ENCODE data around the gene NID1. TPM values are rescaled to one million over a fixed set of nuclear protein-coding genes. Genes with fewer than 3 reads are reported as not detected.

Gene NID1
- total and polyA plus RNA-seq, 5 experiments from 2014 or later: 0.08 TPM; not detected in 4

DNA sequence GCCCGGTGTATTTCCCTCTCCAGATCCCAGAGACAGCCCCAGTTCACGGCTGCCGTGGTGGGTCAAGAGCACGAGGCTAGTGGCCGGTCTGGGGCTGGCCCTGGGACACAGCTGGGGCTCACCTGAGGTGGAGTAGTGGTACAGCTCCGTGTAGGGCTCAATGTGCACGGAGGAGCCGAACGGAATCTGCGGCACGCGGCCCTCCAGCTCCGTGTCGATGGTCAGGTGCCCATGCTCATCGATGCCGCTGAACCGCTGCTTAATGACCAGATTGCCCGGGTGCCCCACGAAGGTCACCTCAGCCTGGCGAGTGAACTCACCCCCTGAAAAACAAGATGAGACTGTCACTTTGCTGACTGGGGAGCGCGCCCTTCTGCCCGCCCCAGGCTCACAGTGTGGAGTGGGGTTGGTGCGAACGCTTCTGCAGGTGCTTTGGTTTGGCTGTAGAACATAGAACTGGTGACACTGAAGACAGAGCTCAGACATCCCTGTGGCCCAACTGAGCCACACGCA lies 35.4 kb downstream of the NID1 start:
- no peaks in the 10 kb centered on the region for H3K9me3 Mint-ChIP-seq
- POLR2A ChIA-PET: no interaction called here
- no peak for DNase-seq

DNA sequence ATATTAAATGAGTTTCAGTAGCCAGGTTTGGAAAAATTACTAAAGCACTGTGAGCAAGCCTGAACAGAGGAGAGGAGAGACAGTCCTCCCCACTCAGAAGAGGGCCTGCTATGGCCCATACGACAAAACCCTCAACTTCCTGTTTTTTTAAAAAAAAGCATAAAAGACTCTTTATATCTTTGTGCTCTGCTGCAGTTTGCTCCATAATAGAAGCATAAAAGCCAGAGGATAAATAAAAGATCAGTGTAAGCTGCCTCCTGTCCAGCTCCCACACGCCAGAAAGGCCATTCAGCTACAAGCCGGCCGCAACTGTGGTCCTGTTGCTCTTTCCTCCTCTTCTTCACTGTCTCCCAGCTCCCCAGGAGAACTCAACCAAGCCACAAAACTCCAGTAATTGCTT lies 37.8 kb downstream of the NID1 start:
- Mint-ChIP-seq H3K4me1 (peaks cover 0 to 20% (median 13%) of the 10 kb centered on the region in 4 donors), H3K4me3 (peak overlapping the region in 4 of 10 donors; percentile 28 to 52 (median 42)), H3K27me3 (no peaks in the 10 kb centered on the region), H3K27ac (peak overlapping the region in 9 of 10 donors; percentile 10 to 86 (median 68)), H3K9me3 (no peaks in the 10 kb centered on the region), H3K36me3 (no peaks in the 10 kb centered on the region)
- ATAC-seq: peak; percentile 74 to 88
- peak in 3 of 10 donors; percentile 16 to 31 (median 22) for DNase-seq
- POLR2A ChIA-PET: no interaction called here

More for the DNA sequence above, 35.4 kb downstream of the NID1 start:
- no peak overlapping the region for H3K4me3 Mint-ChIP-seq
- no peaks in the 10 kb centered on the region for H3K27me3 Mint-ChIP-seq
- ATAC-seq: no peak
- peaks cover 0 to 20% (median 13%) of the 10 kb centered on the region in 4 donors for H3K4me1 Mint-ChIP-seq
- H3K27ac Mint-ChIP-seq: no peak overlapping the region
- no peaks in the 10 kb centered on the region for H3K36me3 Mint-ChIP-seq

DNA sequence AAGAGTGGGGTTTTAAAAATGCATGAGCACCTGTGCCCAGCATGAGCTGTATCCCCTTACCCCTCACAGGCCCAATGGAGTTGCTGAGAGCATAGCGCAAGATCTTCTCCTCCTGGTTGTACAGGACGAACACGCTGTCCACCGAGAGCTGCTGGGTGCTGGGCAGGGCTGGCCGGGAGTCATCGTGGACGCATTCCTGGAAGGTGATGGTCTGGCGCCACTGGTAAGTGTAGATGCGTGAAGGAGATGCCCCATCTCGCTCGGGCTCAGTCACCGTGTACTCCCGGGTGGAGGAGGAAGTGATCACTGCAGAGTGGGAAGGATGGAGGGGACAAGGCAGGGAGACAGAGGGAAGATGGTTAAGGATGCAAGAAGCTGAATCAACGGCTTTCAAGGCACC lies 39.1 kb downstream of the NID1 start:
- Mint-ChIP-seq H3K9me3 (no peaks in the 10 kb centered on the region), H3K27ac (peak overlapping the region in 4 of 10 donors; percentile 4 to 88 (median 18)), H3K27me3 (no peaks in the 10 kb centered on the region), H3K4me1 (peaks cover 0 to 20% (median 13%) of the 10 kb centered on the region in 4 donors), H3K4me3 (no peak overlapping the region), H3K36me3 (no peaks in the 10 kb centered on the region)
- no peak for ATAC-seq
- POLR2A ChIA-PET: no interaction called here
- DNase-seq: no peak

DNA sequence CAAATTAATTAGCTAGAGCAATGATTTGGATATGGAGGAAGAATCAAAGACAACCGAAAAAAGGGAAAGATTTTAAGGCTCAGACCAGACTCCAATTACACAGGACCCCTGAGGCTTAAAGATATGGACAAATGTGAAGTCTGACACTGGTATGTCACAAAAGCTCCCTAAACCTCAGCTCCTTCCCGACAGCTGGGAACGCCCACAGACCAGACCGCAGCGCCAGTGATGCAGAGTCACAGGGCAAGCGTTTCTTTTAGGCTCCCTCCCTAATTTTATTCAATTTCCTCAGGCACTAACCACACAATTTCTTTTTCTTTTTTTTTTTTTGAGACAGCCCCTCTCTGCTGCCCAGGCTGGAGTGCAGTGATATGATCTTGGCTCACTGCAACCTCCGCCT lies 40.2 kb downstream of the NID1 start:
- Mint-ChIP-seq H3K36me3 (no peaks in the 10 kb centered on the region), H3K27me3 (no peaks in the 10 kb centered on the region), H3K4me3 (no peak overlapping the region), H3K27ac (peak overlapping the region in 2 of 10 donors; percentile 63 to 69), H3K4me1 (peaks cover 0 to 20% (median 13%) of the 10 kb centered on the region in 4 donors), H3K9me3 (no peaks in the 10 kb centered on the region)
- ATAC-seq: no peak
- DNase-seq: no peak
- POLR2A ChIA-PET: no interaction called here

DNA sequence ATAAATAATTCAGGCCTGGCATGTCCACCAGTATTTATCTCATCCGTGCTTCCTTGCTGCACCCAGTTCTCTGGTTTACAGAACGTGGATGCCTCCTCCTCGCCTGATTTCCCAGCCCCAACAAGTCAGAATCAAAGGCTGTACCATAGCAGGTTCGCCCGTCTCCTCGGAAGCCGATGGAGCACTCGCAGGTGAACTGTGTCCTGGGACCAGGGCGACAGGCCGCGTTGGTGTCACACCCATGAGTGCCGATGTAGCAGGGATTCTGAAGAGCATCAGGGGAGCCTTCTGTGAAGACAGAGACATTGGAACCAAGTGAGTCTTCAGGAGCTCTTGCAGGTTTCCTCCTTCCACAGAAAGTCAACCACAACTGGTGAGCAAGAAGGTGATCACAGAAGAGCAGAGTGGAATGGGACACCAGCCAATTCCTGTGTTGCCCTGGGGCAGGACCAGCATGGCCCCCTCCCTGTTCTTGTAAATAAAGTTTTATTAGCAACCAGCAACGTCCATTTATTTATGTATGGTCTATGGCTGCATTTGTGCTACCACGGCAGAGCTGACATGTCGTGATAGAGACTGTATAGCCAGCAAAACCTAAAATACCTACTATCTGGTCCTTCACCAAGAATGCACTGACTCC lies 40.8 kb downstream of the NID1 start:
- ATAC-seq (no peak), DNase-seq (no peak)
- POLR2A ChIA-PET: no interaction called here
- Mint-ChIP-seq H3K9me3 (no peaks in the 10 kb centered on the region), H3K36me3 (no peaks in the 10 kb centered on the region), H3K27ac (no peak overlapping the region), H3K4me1 (peaks cover 0 to 20% (median 13%) of the 10 kb centered on the region in 4 donors), H3K4me3 (no peak overlapping the region), H3K27me3 (no peaks in the 10 kb centered on the region)

DNA sequence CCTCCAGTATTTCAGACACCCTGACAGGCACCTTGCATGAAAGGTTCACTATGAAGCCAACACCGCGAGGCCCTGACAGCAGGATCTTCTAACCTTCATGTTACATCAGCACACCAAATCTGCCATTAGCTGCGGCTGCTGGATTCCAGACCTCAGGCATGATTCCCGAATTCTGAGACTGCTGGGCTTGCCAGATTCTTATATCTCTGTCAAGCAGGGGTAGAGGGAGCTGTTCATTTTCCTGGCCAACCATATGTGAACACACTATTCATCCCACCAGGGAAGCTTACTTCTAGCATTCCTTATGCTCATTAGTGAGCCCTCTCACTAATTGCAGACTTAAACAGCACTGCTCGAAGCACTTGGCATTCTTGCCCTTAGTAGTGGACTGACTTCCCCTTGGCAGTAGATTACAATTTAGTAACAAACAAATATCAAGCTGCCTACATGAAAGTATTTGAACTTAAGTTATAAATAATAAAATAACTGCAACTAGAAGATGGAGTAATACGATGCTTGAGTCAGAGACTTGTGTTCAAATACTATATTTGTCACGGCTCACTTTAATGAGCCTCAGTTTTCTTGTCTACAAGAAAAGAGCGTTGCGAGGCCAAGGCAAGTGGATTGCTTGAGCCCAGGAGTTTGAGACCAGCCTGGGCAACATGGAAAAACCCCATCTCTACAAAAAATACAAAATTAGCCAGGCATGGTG lies 43.3 kb downstream of the NID1 start:
- Mint-ChIP-seq H3K27ac (peak overlapping the region in 1 of 10 donors; percentile 68), H3K4me1 (peaks cover 3 to 10% (median 8%) of the 10 kb centered on the region in 4 donors), H3K9me3 (no peaks in the 10 kb centered on the region), H3K36me3 (no peaks in the 10 kb centered on the region), H3K27me3 (peaks cover 0 to 4% (median 0%) of the 10 kb centered on the region in 5 donors), H3K4me3 (no peak overlapping the region)
- no peak for DNase-seq
- ATAC-seq: no peak
- POLR2A ChIA-PET: no interaction called here

DNA sequence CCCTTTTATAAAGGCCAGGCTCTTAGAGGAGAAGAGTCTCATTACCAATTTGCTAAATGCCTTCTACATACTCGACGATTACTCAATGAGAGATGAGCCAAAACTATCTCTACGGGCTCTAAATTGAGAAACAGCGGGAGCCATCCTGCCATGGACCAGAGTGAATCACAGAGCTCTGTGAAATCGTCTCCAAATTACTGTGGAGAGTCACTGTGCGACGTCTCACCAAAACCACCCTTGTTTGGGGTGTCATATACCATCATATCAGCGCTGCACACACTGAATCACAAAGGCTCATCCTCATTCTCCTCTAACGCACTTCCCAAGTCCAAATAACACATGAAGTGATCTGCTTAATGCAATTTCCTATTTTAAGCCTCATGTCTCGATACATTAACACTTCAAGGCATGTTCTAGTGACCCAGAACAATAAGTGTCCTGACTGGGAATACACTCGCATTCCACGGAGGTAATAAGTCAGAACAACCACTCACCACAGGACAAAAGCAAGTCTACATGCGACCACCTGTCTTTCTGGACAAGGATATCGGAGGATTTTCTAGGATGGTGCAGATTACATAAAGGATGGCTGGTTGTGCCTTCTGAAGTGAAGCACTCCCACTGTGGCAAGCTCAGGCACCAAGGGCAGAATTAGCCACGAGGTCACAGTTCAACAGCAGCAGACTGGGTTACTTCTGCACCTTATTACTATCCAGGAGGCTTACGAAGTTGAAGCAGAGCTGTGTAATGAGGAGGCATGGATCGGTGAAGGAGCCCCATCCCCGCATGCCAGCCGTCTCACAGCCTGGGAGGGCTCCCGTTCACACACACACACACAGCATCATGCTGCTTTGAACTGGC lies 44.3 kb downstream of the NID1 start:
- POLR2A ChIA-PET: no interaction called here
- H3K9me3 Mint-ChIP-seq: no peaks in the 10 kb centered on the region
- H3K4me3 Mint-ChIP-seq: no peak overlapping the region
- H3K4me1 Mint-ChIP-seq: peaks cover 0 to 4% (median 2%) of the 10 kb centered on the region in 4 donors
- DNase-seq: no peak
- H3K27ac Mint-ChIP-seq: no peak overlapping the region
- H3K27me3 Mint-ChIP-seq: peaks cover 0 to 4% (median 0%) of the 10 kb centered on the region in 5 donors
- no peak for ATAC-seq
- H3K36me3 Mint-ChIP-seq: no peaks in the 10 kb centered on the region

DNA sequence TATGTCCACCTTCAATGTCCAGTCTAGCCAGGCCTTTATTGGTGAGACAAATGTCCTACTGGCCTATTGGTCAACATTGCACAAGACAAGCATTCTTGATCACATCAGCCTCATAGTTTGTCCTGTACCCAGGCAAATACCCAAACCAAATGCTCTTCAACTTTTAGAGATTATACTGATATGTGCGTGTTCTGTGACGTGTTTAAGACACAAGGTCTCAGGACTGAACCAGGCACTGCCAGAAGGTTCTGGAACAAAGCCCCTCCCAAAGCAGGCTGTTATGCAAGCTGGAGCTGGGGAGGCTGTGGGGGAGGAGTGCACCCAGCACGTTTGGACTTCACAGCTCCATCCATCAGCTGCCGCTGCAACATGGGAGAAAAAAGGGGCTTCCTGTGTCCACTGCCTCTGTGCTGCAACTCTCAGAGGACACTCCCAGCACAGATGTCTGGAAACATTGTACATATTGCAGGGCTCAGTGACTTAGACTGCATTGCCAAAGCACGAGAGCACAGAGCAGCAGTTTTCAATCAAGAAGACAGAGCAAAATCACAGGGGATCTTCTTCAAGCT lies 45.9 kb downstream of the NID1 start:
- Mint-ChIP-seq H3K4me1 (peaks cover 0 to 3% (median 1%) of the 10 kb centered on the region in 4 donors), H3K4me3 (no peak overlapping the region), H3K36me3 (no peaks in the 10 kb centered on the region), H3K27me3 (peaks cover 0 to 4% (median 0%) of the 10 kb centered on the region in 5 donors), H3K9me3 (no peaks in the 10 kb centered on the region), H3K27ac (no peak overlapping the region)
- DNase-seq (no peak), ATAC-seq (no peak)
- POLR2A ChIA-PET: no interaction called here

DNA sequence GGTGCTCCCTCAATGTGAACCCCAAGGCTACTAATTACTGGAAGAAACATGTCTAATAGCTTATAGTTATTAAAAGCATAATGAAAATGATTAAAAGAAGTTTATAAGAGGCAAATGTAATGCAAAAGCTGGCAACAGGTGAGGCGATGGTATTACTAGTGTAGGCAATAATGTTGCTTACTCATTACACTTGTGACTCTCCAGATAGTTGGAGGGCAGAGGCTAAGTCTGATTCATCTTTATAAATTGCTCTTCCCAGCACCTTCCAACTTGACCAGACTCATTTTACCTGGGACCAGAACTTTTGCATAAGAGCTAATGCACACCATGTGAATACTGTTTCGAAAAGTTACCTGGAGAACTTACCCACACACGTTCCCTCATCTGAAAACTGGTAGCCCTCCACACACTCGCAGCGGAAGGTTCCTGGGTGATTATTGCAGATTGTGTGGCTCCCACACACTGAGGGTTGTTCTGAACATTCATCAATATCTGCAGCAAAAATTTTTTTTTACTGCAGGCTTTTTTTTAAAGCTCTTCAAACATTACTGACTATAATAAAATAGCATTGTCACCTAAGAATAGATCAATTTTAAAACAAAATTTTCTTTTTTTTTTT lies 48.0 kb downstream of the NID1 start:
- H3K36me3 Mint-ChIP-seq: no peaks in the 10 kb centered on the region
- ATAC-seq (no peak), DNase-seq (no peak)
- H3K9me3 Mint-ChIP-seq: no peaks in the 10 kb centered on the region
- no peak overlapping the region for H3K4me3 Mint-ChIP-seq
- no peak overlapping the region for H3K27ac Mint-ChIP-seq
- H3K4me1 Mint-ChIP-seq: peaks cover 0 to 3% (median 1%) of the 10 kb centered on the region in 4 donors
- POLR2A ChIA-PET: no interaction called here
- peaks cover 0 to 4% (median 0%) of the 10 kb centered on the region in 5 donors for H3K27me3 Mint-ChIP-seq

DNA sequence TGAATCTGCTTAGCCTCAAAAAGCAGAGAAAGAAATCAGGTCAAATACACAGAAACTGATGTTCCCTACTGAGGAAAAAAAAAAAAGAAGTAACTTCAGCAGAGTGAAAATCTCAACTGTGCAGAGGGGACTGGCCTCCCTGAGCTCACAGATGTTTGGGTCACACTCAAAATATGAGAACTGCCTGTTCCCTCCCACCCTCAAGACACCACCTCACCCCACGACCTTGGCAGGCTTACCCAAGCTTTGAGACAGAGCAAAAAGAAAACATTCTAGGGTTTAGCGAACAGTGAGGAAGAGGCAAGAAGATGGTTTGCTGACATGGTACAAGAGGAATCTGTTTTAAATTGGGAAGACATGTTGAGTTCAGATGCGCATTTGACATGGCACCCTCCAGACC lies 48.8 kb downstream of the NID1 start:
- ATAC-seq: no peak
- no peaks in the 10 kb centered on the region for H3K9me3 Mint-ChIP-seq

DNA sequence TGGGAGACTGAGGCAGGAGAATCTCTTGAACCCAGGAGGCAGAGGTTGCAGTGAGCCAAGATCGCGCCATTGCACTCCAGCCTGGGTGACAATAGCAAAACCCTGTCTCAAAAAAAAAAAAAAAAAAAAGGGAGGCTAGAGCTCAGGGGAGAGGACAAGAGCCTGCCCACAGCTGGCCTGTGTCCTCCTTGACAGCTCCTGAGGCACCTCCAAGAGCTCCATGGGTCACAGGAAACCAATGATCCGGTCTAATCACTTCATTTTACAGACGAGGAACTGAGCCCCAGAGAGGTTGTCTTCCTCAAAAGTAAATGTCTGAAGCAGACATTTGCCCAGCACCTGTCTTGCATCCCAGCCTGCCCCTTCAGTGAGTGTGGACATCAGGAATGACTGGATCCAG lies 49.4 kb downstream of the NID1 start:
- H3K27ac Mint-ChIP-seq: no peak overlapping the region
- H3K4me1 Mint-ChIP-seq: peaks cover 0 to 3% (median 1%) of the 10 kb centered on the region in 4 donors
- no peak for ATAC-seq
- H3K4me3 Mint-ChIP-seq: no peak overlapping the region
- no peak for DNase-seq
- no peaks in the 10 kb centered on the region for H3K36me3 Mint-ChIP-seq
- no peaks in the 10 kb centered on the region for H3K9me3 Mint-ChIP-seq
- POLR2A ChIA-PET: no interaction called here
- H3K27me3 Mint-ChIP-seq: peaks cover 0 to 4% (median 0%) of the 10 kb centered on the region in 5 donors

More for the DNA sequence above, 48.8 kb downstream of the NID1 start:
- Mint-ChIP-seq H3K27ac (no peak overlapping the region), H3K4me3 (no peak overlapping the region), H3K27me3 (peaks cover 0 to 4% (median 0%) of the 10 kb centered on the region in 5 donors), H3K4me1 (peaks cover 0 to 3% (median 1%) of the 10 kb centered on the region in 4 donors), H3K36me3 (no peaks in the 10 kb centered on the region)
- POLR2A ChIA-PET: no interaction called here
- no peak for DNase-seq

DNA sequence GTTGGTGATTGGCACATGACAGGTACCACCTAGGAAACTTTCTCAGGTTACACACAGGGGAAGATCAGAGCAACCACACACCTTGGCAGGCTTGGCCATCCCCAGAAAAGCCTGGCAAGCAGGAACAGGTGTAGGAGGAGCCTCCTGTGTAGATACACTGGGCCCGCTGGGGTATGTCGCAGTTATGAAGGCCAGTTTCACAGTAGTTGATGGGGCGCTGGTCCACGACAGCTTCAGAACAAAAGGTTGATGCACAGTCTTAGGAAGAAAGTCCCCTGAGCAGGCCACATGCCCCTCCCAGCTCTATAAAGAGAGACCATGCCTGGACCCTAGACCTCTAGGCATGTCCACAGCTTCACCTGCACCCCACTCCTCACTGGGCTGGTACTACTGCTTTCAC lies 51.6 kb downstream of the NID1 start:
- Mint-ChIP-seq H3K9me3 (no peaks in the 10 kb centered on the region), H3K27me3 (no peaks in the 10 kb centered on the region), H3K4me3 (no peak overlapping the region), H3K36me3 (no peaks in the 10 kb centered on the region), H3K4me1 (peaks cover 0 to 2% (median 0%) of the 10 kb centered on the region in 4 donors), H3K27ac (no peak overlapping the region)
- ATAC-seq (no peak), DNase-seq (no peak)
- POLR2A ChIA-PET: no interaction called here
